COLO829 (cell line): Measurements from ENCODE around the gene ITK.

ENCODE experiments used
- DNase-seq: peaks from one replicate; pipeline ENCODE4 v3.0.0; 2012; ENCODE audit warnings: low spot score

The ITK gene

DNA sequence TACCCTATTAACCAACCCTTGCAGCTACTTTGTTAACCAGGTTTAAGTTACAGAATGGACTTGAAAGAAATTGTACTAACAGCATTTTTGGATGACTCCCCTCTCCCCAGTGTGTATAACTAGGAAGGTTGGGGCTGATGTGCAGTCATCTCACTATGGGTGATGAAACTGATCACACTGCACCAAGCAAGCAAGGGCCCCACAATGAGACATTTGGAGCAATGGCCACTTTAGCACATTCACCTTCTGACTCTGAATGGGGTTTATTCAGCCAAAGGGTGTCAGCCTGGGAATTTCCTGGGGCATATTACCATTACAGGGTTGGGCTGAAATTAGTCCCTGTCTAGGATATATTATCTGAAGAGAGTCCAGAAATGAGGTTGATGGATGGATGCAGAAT, 66.6 kb downstream of the ITK start:
- DNase-seq, result no peak

DNA sequence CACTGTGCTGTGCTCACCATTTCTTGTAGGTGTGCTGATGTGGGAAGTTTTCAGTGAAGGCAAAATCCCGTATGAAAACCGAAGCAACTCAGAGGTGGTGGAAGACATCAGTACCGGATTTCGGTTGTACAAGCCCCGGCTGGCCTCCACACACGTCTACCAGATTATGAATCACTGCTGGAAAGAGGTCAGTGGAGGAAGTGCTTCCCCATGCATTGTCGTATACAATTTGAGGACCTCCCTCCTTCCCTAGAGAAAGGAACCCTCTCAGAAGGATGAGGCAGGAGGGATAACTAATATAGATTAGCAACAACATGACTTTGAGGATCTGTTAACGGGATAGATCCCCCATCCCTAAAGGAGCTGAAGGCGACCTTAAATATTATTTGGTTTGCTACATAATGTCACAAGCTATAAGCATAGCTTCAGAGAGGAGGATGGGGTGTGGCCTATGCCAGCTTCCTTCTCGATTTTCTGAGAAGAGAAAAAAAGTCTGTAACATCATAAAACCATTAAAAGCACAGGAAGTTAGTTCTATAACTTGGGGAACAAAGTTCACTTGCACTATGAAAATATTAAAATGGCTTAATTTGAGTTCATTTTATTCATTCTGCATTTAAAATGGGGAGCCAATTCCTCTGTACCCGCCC, 68.3 kb downstream of the ITK start:
- DNase-seq, result no peak

DNA sequence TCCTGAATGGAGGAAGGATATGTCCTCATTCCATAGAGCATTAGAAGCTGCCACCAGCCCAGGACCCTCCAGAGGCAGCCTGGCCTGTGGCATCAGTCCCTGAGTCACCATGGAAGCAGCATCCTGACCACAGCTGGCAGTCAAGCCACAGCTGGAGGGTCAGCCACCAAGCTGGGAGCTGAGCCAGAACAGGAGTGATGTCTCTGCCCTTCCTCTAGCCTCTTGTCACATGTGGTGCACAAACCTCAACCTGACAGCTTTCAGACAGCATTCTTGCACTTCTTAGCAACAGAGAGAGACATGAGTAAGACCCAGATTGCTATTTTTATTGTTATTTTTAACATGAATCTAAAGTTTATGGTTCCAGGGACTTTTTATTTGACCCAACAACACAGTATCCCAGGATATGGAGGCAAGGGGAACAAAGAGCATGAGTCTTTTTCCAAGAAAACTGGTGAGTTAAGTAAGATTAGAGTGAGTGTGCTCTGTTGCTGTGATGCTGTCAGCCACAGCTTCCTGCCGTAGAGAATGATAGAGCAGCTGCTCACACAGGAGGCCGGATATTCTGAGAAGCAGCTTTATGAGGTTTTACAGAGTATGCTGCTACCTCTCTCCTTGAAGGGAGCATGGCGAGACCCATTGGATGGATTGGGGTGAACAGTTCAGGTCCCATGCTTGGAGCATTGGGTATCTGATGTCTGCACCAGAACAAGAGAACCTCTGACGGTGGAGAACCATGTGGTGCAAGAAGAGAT, 72.2 kb downstream of the ITK start:
- DNase-seq, result no peak

DNA sequence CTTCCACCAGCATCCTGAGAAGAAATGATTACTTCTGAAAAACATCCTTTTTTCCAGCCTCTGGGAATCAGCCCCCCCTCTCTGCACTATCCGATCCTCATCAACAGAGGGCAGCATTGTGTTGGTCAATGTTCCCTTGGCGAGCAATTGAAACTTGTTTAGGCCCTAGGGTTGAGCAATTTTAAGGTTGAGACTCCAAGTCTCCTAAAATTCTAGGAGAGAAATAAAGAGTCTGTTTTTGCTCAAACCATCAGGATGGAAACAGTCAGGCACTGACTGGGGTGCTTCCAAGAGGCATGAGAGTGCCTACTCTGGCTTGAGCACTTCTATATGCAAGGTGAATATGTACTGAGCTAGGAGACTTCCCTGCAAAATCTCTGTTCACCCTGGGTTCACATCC, 72.9 kb downstream of the ITK start:
- DNase-seq, result peak; percentile 44

DNA sequence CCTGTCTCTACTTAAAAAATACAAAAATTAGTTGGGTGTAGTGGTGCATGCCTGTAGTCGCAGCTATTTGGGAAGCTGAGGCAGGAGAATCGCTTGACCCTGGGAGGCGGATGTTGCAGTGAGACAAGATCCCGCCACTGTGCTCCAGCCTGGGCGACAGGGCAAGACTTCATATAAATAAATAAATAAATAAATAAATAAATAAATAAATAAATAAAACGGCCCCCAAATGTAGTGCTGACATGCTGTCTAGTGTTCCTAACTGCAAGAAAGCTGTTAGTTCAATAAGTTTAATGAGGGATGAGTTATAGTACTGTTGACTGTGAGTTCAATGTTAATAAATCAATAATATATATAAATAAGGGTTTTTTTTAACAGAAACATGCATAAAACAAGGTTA, 77.8 kb downstream of the ITK start:
- no peak for DNase-seq

DNA sequence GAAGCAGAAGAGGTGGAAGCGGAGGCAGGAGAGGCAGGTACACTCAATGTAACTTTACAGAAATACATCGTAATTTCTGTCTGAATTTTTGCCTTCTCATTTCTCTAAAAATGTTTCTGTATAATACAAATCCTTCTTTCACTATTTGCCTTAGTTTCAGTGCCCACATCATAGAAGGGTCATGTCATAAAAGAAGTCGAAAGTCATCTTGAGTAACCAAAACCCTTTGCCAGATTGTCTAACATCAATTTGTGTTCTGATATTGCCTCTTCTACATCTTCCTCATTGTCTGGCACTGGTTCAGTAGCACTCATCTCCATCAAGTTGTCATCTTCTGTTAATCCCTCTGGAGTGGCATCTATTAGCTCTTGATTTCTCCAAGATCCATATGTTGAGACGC, 79.1 kb downstream of the ITK start:
- DNase-seq, result no peak

DNA sequence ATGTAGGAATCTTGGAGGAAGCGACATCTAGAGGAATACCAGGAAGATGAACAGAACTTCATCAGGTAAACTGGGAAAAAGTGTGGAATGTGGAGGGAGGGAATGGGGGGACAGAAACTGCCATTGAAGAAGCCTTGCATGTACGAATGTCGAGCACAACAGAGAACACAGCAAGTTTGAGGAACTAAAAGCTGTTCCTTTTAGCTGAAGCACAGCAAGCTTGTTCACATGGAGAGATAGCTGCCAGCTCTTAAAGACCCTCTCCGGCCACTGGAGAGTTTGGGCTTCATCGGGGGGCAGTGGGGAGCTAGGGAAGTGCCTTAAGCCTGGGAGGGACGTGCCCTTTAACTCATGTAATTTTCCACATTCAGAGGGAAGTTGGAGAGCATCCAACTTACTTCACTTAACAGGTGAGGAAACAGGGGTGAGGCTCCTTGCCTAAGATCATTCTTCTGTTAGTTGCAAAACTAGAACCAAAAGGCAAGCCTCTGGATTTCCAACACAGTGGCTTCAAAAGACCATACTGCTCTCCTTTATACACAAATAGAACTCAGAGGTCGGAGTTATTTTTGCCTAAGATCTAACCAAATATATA, 83.0 kb downstream of the ITK start:
- no peak for DNase-seq

DNA sequence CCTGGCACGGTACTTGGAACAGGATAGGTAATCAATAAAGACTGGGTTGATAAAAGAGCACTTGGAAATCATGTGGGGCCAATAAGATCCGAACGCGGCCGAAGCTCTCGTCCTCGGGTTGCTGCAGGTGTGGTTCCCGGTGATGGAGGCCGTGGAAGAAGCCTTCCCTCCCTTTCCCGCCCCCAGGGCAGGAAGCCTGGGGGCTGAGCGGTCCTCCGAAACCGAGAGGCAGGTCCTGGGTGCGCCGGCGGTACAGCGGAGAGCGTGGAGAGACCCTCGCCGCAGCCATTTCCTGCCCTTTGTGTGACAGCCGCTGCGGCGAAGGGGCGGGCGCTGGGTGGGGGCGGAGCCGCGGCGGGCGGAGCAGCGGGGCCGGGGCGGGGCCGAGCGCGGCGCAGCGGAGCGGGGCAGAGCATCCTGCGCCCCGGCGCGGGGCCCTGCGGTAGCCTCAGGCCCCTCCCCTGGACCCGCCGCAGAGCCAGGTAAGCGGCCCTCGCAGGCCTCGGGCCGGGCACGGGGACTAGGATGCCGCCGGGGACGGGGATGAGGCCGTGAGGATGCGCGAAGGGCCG, 85.2 kb downstream of the ITK start, which contains the start of gene CYFIP2:
CYFIP2 (plus strand) TSS at position 410 of the 572 bp plus-strand sequence. CDS start 19,239 bp downstream, outside the sequence.
- DNase-seq, result peak; percentile 23

DNA sequence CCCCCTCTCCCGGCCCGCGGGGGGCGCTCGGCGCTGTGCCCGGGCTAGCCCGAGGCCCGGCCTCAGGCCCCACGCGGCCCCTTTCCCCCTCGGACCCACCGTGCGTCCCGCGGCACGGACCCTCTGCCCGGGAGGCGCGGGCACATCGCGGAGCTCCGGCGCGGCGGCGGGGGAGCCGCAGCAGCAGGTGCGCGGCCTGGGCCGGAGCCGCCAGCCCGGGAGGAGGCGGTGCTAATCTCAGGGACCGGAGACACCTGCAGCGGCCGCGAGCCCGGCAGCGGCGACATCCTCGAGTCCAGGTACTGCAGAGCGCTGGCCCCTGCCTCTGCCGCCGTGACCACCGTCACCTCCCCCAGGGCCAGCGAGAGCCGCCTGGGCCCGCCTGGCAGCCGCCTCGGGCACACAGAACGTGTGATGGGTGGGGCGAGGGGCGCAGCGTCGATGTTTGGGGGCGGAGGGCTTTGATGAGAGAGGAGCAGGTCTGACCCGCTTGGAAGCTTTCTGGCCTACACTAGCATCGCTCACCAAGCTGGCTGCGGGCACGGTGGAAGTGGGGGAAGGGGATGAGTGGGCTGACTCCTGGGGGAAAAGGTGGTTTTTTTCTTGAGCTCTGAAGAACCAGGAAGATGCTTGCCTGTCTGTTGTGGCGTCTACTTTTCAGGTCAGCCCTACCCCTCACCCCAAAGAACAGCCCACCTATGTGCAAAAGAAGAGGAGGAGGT, 85.8 kb downstream of the ITK start:
- DNase-seq, result no peak

DNA sequence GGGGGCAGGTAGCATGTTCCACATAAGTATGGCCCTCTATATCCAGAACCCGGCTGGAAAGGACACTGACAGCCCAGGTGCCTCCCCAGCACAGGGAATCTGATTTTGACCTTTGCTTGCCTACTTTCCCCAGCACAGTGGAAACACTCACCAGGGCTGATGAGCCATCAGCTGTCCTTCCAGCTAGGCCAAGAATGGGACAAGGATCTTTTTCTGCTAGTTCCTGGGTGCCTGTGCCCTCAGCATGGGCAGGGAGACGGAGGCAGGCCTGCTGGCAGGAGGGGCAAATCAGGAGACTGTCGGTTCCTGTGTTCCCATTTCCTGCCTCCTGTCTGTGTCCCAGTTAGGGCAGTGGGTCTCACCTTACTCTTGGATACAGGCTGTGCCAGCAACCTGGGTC, 86.4 kb downstream of the ITK start:
- no peak for DNase-seq

DNA sequence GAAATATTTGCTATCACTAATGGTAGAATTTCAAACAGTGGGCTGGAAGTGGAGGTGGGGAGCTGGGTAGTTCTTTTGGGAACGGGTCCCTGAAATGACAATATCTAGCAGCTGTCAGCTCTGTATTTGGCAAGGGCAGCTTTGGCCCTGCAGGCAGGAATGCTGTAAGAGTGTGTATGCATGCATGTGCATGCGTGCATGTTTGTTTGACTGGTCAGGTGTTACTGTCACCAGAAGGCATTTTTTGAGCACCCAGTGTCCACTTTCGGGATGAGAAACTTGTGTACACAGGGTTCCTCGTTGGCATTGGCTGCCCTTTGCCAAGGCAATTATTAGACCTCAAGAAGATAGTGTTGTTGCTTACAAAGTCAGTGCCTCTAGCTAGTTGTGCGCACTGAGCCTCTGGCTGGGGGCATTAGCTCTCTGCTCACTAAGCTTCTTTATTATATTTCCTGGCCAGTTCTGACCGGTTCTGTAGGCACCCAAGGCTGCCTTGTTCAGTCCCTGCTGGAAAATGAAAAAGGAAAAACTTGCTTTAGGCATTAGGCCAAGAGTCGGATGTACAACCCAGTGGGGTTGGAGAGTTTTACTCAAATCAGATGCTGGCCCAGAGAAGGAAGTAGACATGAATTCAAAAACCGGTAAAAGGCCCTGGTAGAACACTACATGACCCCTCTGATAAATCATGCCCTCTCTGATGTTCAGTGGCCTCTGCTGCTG, 87.3 kb downstream of the ITK start:
- DNase-seq, result no peak

DNA sequence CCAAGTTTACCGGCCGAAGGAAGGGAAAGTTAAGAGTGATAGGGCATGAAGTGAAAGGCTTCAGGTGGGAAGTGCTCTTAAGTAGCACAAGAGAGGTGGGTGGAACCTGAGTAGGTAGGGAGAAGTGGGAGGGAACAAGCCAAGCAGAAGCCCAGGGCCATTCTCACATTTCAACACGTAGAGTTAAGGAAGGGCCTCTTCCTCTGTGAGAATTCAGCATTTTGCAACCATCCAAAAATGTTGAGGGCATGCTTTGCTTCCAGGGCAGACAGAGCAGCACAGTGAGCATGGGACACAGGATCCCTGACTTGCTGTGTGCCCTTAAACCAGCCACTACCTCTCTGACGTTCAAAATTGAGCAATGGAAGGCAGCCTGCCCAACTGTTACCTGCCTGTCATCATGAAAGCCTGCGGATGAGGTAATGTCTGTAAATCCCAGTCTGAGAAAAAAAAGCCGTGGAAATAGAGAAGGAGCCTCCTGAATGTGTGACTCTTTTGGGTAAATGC, 88.6 kb downstream of the ITK start:
- DNase-seq, result no peak

DNA sequence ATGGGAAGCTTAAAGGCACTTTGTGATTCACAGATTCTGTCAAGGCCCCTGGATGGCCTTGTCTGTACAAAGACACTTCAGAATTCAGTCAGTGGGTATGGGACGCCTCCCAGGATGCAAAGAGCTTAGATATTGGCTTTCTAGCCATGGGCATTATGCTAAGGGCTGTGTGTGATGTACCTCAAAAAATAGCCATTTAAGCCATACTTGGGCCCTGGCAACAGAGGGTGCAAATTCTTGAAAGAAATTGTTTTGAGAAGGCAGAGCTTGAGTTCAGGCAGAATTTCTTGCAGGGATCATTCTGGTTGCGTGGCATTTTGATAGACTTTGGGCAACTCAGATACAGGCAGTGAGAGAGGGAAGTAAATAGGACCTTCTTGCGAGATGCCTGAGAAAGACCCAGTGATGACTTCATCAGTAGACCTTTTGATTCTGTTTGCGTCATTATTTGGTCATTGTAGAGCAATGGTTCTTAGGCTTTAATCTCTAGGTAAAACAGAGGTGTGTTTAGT, 89.2 kb downstream of the ITK start:
- DNase-seq, result no peak

DNA sequence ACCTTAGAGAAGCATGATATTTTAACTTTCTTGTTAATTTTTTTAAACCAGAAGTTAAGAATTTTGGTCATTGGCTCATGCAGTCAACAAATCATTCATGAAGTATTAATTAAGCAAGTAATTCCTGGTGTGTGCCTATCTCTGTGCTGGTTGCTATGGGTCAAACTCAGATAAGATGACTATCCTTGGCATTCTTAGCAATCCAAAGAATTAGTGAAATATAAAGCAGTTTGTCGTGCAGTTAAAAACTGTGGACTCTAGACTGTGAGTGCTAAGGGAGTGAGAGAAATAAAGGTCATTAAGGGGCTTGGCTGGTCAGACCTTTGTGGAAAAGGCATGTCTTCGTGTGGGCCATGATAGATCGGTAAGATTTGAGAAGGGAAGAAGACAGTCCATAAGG, 90.1 kb downstream of the ITK start:
- no peak for DNase-seq

DNA sequence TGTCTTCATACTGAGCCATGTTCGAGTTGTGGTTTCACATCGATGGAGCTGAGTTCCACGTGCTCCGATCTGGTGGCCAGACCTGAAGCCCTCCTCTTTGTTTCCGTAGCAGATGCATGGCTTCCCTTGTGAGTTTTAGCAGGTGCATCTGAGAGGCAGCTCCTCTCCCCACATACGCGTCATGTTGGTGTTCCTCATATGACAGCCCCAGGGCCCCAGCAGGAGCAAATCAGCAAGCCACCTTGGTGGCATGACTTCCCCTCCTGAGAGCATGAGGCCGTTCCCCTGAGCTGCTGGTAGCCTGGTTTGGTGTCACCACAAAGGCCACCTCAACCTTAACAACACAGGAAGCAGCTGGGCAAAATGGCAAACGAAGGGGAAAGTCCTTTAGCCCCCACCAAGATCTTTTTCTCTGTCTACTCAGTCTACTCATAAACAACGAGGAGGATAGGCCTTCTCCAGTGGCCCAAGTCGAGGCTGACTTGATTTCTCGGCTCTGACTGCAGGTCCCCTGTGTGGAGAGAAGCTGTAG, 91.2 kb downstream of the ITK start:
- no peak for DNase-seq

DNA sequence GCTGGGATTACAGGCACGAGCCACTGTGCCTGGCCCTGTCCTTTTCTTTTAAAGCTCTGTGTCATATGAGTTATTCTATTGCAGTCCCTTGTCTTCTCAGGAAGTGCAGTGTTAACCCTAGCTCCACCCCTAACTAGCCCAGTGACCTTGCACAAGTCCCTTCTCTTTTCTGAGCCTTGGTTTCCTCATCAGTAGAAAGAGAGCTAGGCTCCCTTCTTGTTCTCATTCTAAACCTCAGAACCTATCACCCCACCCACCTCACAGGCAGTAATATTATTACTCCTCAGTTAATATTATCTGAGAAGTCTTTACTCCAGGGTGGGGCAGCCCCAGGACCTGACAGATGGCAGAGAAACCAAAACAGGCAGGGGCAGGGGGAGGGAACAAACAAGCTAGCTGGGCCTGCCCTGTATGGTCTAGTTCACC, 92.5 kb downstream of the ITK start:
- no peak for DNase-seq

DNA sequence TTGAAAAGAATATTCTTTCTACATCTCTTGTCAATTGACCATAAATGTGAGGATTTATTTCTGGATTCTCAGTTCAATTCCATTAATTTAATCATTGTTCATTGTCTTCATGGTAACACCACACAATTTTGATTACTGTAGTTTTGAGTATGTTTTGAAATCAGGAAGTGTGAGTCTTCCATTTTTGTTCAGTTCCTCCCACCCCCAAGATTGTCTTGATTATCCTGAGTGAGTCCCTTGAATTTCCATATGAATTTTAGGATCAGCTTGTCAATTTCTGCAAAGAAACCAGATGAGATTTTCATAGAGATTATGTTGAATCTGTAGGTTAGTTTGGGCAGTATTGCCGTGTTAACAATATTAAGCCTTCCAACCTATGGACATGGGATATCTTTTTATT, 94.8 kb downstream of the ITK start:
- DNase-seq, result no peak

DNA sequence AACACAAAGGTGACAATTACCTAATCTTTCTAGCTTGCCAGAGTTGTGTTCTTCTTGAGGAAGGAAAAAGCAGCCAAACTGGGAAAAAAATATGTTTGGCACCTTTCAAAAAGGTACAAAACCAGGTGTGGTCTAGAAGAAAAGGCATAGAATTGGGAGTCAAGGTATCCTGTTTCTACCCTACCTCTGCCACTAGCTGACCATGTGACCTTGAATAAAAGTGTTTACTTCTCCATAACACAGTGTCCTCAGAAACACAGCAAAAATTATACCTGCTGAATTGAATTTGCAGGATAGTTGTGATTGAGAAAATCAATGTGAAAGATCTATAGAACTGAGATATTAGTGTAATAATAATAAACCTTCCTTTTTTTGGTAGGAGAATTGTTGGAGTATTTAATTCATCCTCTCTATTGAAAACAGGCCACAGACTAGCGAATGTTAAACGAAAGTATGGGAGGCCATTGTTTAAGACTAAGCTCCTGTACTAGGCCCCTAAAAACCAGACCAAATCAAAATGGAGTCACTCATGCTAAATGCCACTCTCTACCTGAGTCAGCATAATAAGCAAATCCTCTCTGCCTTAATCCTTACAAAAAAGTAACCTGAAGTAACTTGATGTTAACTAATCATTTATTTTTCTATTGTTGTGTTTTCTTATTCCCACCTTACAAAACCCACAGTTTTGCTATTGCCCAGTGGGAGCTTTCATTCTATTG, 97.8 kb downstream of the ITK start:
- DNase-seq, result no peak

DNA sequence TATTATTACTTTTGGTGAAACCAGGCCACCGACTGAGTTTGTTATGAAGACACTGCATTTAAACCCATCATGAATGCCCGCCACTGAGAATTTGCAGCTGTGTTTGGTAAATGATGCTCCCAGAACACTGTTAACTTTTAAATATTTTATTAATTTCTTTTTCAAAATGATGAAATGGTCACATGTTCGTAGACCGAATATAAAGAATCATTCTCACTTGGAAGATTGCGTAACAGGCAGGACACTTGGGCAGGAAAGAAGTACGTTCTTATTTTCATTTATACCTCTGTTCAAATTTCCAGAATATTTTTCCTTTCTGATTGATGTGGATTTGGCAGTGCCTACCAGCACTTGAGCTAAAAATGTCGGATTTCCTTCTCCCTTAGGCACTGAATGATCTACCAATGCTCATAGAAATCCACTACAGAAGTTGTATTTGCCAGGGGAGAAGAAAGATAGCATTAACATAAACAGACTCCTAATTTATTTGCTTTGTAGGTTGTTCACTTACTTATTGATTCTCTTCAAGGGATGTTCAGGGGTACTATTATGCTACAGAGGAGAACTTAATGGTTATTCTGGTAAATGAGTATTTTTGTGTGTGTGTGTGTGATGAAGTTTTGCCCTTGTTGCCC, 99.1 kb downstream of the ITK start:
- peak; percentile 17 for DNase-seq

DNA sequence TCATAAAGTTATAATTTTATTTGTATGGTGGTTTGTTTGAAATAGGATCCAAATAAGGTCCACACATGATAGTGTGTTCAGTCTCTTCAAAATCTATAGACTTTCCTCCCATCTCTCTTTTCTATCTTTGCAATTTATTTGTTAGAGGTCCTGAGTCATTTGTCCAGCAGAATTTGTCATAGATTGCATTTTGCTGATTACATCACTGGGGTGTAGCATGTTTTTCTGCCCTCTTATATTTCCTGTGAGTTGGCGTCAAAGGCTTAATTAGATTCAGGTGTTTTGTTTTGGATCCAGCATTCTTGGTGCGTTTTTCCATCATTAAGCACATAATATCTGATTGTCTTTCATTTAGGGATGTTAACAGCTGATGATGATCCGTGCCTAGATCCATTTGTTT, 100.3 kb downstream of the ITK start:
- DNase-seq, result no peak
